HepG2 (cell line): ENCODE results near the gene UBAC1. TPM values are rescaled to one million over a fixed set of nuclear protein-coding genes. Genes with fewer than 3 reads are reported as not detected.
"Not testable (repeated sequence)": the region's sequence is repeated elsewhere in the genome, so short reads cannot be mapped to it uniquely, and the experiment has no call there.

Experiments
- ATAC-seq: fragments of 200-7000 bp; cut with Tn5 transposase; 3 replicates; pipeline ENCODE4 v1.9.1; 2020; ENCODE audit warnings: mild to moderate bottlenecking, moderate library complexity
- BruUV-seq: library from RNA; stranded (reverse); fragments of 400-500 nt; replicated peaks from 2 replicates; lab custom pipeline; 2021; lab: Mats Ljungman, UMichigan
- CTCF ChIA-PET: fragments of 300-600 bp; formaldehyde crosslinking; extraction: SDS; loops from one replicate; lab custom pipeline; 2021; ENCODE audit warnings: low total read pairs, inconsistent platforms, low intra/inter-chr PET ratio; lab: Yijun Ruan, JAX
- POLR2A ChIA-PET: fragments of 350-600 bp; sonication (Branson Sonifier 250); formaldehyde crosslinking; loops from one replicate; lab custom pipeline; 2020; ENCODE audit warnings: antibody characterized with exemption, inconsistent platforms; lab: Yijun Ruan, JAX
- DNase-seq: peaks from one replicate; pipeline ENCODE4 v3.0.0-alpha.2; 2015; ENCODE audit warnings: low spot score
- FAIRE-seq: peaks from 3 replicates; lab custom pipeline; 2011; peaks lifted over from hg19 to GRCh38; lab: Jason Lieb, UNC
- H2AFZ ChIP-seq: one replicate; pipeline ENCODE4 v1.6.1; 2011; ENCODE audit warnings: low read length, inconsistent platforms
- H3K27ac ChIP-seq: fragments of 300-600 bp; 3 replicates; pipeline ENCODE4 v1.8.0; 2011; ENCODE audit warnings: mixed run types, mild to moderate bottlenecking, mixed read lengths, low read length, inconsistent platforms; ENCODE audit not compliant: insufficient read depth; ENCODE audit errors: extremely low read length
- H3K27me3 ChIP-seq, 2 experiments: fragments of 200-600 bp in 1 of 2; 2 replicates in 1 of 2; 3 replicates in 1 of 2; pipeline versions ENCODE4 v1.6.0 to v1.8.0; 2011; ENCODE audit warnings: low read length in 2 of 2, mild to moderate bottlenecking in 2 of 2, moderate library complexity in 2 of 2, inconsistent platforms in 1 of 2; ENCODE audit not compliant: insufficient read depth in 2 of 2, control insufficient read depth in 1 of 2
- H3K36me3 ChIP-seq, 2 experiments: fragments of 200-600 bp in 1 of 2; replicated peaks in 1 of 2; 2 replicates in 1 of 2; 3 replicates in 1 of 2; pipeline versions ENCODE4 v1.5.1 to v1.8.0; 2011; ENCODE audit warnings: low read length in 2 of 2, inconsistent platforms in 1 of 2; ENCODE audit not compliant: insufficient read depth in 2 of 2, control insufficient read depth in 1 of 2
- H3K4me1 ChIP-seq: 2 replicates; pipeline ENCODE4 v1.5.1; 2012; ENCODE audit warnings: low read length, inconsistent platforms; ENCODE audit not compliant: insufficient read depth
- H3K4me2 ChIP-seq: 2 replicates; pipeline ENCODE4 v1.6.0; 2011; ENCODE audit warnings: low read depth, low read length, inconsistent platforms
- H3K4me3 ChIP-seq, 3 experiments: fragments of 200-600 bp in 1 of 3; sonication (generic), shearing (Covaris generic) in 1 of 3; replicated peaks in 1 of 3; 2 replicates each; pipeline ENCODE4 v1.5.1; 2011 to 2016; ENCODE audit warnings: low read length in 3 of 3, inconsistent platforms in 2 of 3, low read depth in 2 of 3, mild to moderate bottlenecking in 2 of 3, control low read depth in 1 of 3, mixed read lengths in 1 of 3; ENCODE audit not compliant: insufficient read depth in 1 of 3
- H3K79me2 ChIP-seq: one replicate; pipeline ENCODE4 v1.6.1; 2011; ENCODE audit warnings: low read length, inconsistent platforms; ENCODE audit not compliant: insufficient read depth
- H3K9ac ChIP-seq: 2 replicates; pipeline ENCODE4 v1.6.0; 2011; ENCODE audit warnings: mild to moderate bottlenecking, low read depth, low read length, inconsistent platforms; ENCODE audit not compliant: insufficient read depth
- H3K9me3 ChIP-seq: 2 replicates; pipeline ENCODE4 v1.5.1; 2012; ENCODE audit warnings: mild to moderate bottlenecking, low read length
- H4K20me1 ChIP-seq: 2 replicates; pipeline ENCODE4 v1.6.0; 2011; ENCODE audit warnings: inconsistent platforms, mild to moderate bottlenecking, low read length, moderate library complexity; ENCODE audit not compliant: insufficient read depth
- CENPBD1 ChIP-seq: sonication (generic); formaldehyde crosslinking; IDR thresholded peaks from 2 replicates; pipeline ENCODE4 v1.8.0; 2022; ENCODE audit warnings: missing genetic modification reagents, low read depth, mild to moderate bottlenecking, borderline replicate concordance
- CHD4 ChIP-seq: fragments of 200-600 bp; sonication (generic); IDR thresholded peaks from 2 replicates; pipeline ENCODE4 v1.7.0; 2017; ENCODE audit warnings: mild to moderate bottlenecking, low read length, borderline replicate concordance
- CSRNP1 ChIP-seq: sonication (generic); formaldehyde crosslinking; IDR thresholded peaks from 2 replicates; pipeline ENCODE4 v1.8.1; 2023; ENCODE audit warnings: mild to moderate bottlenecking, missing genetic modification reagents
- EZH2 ChIP-seq: conservative IDR thresholded peaks from 2 replicates; pipeline ENCODE4 v1.6.1; 2012; ENCODE audit warnings: mild to moderate bottlenecking, low read depth, low read length, moderate library complexity
- HDAC6 ChIP-seq: fragments of 200-600 bp; sonication (generic); IDR thresholded peaks from 2 replicates; pipeline ENCODE4 v1.7.0; 2017; ENCODE audit warnings: mild to moderate bottlenecking, antibody characterized with exemption, low read length, low read depth
- NKX3-1 ChIP-seq: sonication (generic); formaldehyde crosslinking; IDR thresholded peaks from 2 replicates; pipeline ENCODE4 v1.5.0; 2020; ENCODE audit warnings: missing genetic modification reagents
- RARA ChIP-seq: IDR thresholded peaks from 2 replicates; pipeline ENCODE4 v1.6.1; 2016; ENCODE audit warnings: missing genetic modification reagents, missing compliant biosample characterization
- THAP9 ChIP-seq: sonication (generic); formaldehyde crosslinking; IDR thresholded peaks from 2 replicates; pipeline ENCODE4; 2020; ENCODE audit warnings: missing genetic modification reagents, mild to moderate bottlenecking, borderline replicate concordance
- ZNF18 ChIP-seq: sonication (generic); formaldehyde crosslinking; IDR thresholded peaks from 2 replicates; pipeline ENCODE4 v1.8.0; 2022; ENCODE audit warnings: mild to moderate bottlenecking, missing genetic modification reagents; ENCODE audit not compliant: insufficient replicate concordance
- ZXDC ChIP-seq: sonication (generic); formaldehyde crosslinking; IDR thresholded peaks from 2 replicates; pipeline ENCODE4 v1.5.0; 2020; ENCODE audit warnings: mild to moderate bottlenecking, missing genetic modification reagents
- WGBS: methylation state at CpG from one replicate; pipeline ENCODE4 v1.1.6; 2017; ENCODE audit warnings: low lambda C conversion rate; 5-methylcytosine and 5-hydroxymethylcytosine counted together
- in situ Hi-C: cut with HindIII; loops from 2 replicates; pipeline ENCODE4 v1.10.0; 2017; ENCODE audit warnings: low pct_unique_long_range_greater_than_20kb; ENCODE audit not compliant: extremely low pct_ligation_motif_present
- intact Hi-C: fragments of 100-400 bp; cut with micrococcal nuclease; formaldehyde crosslinking; loops from one replicate; pipeline ENCODE4 v1.10.0; 2022; ENCODE audit not compliant: unreplicated experiment
- polyA plus RNA-seq, 8 experiments: library from polyadenylated mRNA; depleted of rRNA in 3 of 8; stranded (reverse) in 7 of 8; unstranded in 1 of 8; fragments of >200 nt; fragmentation: Illumina TruSeq in 4 of 8; extraction: Trizol in 4 of 8; gene quantifications; 2 replicates each; pipeline versions ENCODE4 v1.2.1 to v1.2.3, GENCODE V29; 2011 to 2016; ENCODE audit warnings: low read depth in 4 of 8, missing spikeins in 1 of 8, mixed read lengths in 1 of 8; ENCODE audit not compliant: insufficient read depth in 1 of 8
- total RNA-seq, 5 experiments: library from RNA; depleted of rRNA; stranded (reverse); fragments of >200 nt; fragmentation: Illumina TruSeq; extraction: Trizol; gene quantifications; 2 replicates each; pipeline ENCODE4 v1.2.3, GENCODE V29; 2016; ENCODE audit warnings: low read depth in 1 of 5

UBAC1 gene
- total and polyA plus RNA-seq, 2 of the 13 experiments (the other 11 are each of a cell fraction or from before 2014, with no cell fraction given): 32.2 to 34.1 TPM

- TF ChIP-seq THAP9 (CRISPR knock-in tag) (no peak), CSRNP1 (no peak), EZH2 (no peak), NKX3-1 (no peak), ZXDC (CRISPR knock-in tag) (no peak), ZNF18 (CRISPR knock-in tag) (no peak), CHD4 (no peak), CENPBD1 (CRISPR knock-in tag) (no peak), HDAC6 (no peak), RARA (CRISPR knock-in tag) (no peak)
These were observed 16.5 kb downstream of the UBAC1 start (continued) for GRCh38 chr9:135944444-135945252.

- WGBS: 99% methylated on average over 5 of the region's 6 CpGs
- CTCF ChIA-PET, in situ Hi-C loops, H3K4me2 ChIP-seq, ATAC-seq, DNase-seq, H2AFZ ChIP-seq, intact Hi-C loops, FAIRE-seq, H3K9ac ChIP-seq, H3K27me3 ChIP-seq, H3K79me2 ChIP-seq, POLR2A ChIA-PET, BruUV-seq, H3K4me3 ChIP-seq, H3K4me1 ChIP-seq, H4K20me1 ChIP-seq, H3K27ac ChIP-seq, H3K9me3 ChIP-seq: not testable (repeated sequence)
- peaks cover 19 to 57% of the 10 kb centered on the region in 2 experiments; a peak in 4 of 5 replicates for H3K36me3 ChIP-seq
These were observed 17.6 kb downstream of the UBAC1 start for GRCh38 chr9:135943604-135944003.
